NCI-H345 treated with DMSO at 0.1 percent for 48 hours (cell line): ENCODE data around the gene TNPO3.

Experiments
- DNase-seq: peaks from one replicate; lab custom pipeline; 2025; ENCODE audit not compliant: unreplicated experiment; lab: John Stamatoyannopoulos, UW

Gene TNPO3

GRCh38 chr7:128940494-128941322 is 114.2 kb downstream of the TNPO3 start:
- DNase-seq: no peak

DNA sequence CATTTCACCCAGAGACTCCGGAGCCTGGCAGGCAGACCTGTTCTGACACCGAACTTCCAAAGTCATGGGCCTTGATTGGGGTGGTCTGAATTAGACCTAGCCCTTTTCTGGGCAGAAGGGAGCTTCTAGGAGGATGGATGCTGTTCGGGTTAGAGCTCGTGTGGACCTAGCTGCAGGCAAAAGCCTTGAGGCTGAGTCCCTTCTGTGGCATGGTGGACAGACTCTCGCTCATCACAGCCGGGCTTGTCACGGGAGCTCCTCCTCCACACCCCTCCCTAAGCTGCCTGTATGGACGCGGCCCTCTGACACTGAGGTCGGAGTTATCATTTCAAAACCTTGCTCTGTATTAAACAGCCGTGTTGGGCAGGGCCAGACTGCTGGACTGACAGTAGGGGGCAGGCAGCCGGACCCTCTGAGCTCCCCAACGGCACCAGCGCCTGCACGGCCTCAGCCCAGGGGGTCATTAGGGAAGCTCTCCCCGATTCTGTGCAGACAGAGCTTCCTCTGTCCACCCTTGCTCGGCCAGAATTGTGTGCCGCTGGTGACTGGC is 115.0 kb downstream of the TNPO3 start:
- DNase-seq: no peak

DNA sequence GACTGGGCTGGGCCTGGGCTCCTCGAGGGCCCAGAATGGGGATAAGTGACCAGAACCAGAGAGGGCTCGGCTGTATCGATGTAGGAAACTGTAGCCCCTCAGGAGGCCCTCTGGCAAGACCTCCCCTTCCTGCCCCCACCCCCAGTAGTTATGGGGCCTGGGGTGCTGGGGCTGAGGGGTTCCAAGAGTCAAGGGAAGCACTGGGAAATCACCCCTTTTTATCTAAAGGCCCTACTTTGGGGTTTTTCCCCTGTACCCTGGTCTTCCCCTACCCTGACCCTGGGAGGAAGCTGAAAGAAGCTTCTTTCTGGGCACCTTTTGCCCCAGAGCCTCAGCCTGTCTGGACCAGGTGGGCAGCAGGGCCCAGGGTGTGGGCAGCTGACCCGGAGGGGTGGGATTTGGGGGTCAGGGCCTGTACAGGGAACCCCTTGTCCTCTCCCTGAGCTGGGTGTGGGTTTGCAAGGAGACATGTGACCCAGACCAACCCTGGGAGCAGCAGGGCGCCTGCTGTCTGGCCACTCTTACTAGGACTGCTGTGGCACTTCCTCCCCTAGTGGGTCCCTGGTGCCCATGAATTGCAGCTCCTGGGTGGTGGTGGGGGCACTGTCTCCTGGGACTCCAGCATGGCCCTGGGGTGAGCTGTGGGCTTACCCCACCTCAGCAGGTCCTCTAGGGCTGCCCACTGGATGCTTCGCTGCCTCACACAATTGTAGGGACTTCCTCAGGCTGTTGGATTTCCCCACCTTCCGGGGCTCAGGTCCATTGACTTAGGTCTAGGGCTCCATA is 115.6 kb downstream of the TNPO3 start:
- no peak for DNase-seq

DNA sequence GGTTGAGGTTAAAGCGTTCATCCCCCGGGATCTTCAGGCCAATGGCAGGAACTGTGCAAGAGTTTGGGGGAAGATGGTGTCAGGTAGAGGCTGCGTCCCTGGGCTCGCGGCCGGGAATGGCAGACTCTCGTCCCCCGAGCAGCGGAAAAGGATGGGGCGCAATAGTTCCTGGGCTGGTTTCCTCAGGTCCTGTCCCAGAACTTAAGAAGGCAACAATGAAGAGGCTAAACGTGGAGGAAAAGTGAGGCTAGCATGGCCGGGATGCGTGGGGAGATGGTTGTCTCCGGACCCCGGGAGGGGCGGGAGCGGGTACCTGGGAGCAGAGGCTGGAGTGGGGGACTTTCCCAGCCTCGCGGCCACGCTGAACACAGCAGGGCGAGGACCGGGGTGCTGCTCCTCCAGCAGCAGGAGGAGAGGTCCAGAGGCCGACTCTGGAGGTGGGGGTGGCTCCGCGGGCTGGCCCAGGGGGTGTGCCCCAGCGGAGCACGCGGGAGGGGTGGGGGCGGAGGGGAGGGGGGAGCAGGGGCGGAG is 116.3 kb downstream of the TNPO3 start:
- no peak for DNase-seq

- no peak for DNase-seq
Observed at GRCh38 chr7:128937647-128938543, 117.0 kb downstream of the TNPO3 start, which contains the start of gene IRF5. Gene IRF5 (plus strand): TSS chr7:128937927. CDS start chr7:128942082, 4,155 bp downstream.

- no peak for DNase-seq
Observed at GRCh38 chr7:128937271-128937646, 117.7 kb downstream of the TNPO3 start.

DNA sequence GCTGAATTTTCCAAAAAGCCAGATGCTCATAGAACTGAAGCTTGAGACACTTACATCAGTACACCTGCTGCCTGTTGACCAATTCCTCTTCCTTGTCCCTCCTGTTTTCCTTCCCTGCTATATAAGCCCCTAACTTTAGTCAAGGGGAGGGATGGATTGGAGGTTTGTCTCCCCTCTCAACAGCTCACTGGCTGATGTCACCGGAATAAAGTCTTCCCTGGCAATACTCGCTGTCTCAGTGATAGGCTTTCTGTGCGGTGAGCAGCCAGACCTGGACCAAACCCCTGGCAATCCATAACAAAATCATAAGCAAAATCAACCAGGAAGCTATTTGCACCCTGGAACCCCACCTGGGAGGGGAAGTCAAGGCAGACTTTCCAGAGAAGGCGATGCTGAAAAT is 118.1 kb downstream of the TNPO3 start:
- no peak for DNase-seq

- DNase-seq: no peak
Observed at GRCh38 chr7:128935342-128935730, 119.6 kb downstream of the TNPO3 start.

DNA sequence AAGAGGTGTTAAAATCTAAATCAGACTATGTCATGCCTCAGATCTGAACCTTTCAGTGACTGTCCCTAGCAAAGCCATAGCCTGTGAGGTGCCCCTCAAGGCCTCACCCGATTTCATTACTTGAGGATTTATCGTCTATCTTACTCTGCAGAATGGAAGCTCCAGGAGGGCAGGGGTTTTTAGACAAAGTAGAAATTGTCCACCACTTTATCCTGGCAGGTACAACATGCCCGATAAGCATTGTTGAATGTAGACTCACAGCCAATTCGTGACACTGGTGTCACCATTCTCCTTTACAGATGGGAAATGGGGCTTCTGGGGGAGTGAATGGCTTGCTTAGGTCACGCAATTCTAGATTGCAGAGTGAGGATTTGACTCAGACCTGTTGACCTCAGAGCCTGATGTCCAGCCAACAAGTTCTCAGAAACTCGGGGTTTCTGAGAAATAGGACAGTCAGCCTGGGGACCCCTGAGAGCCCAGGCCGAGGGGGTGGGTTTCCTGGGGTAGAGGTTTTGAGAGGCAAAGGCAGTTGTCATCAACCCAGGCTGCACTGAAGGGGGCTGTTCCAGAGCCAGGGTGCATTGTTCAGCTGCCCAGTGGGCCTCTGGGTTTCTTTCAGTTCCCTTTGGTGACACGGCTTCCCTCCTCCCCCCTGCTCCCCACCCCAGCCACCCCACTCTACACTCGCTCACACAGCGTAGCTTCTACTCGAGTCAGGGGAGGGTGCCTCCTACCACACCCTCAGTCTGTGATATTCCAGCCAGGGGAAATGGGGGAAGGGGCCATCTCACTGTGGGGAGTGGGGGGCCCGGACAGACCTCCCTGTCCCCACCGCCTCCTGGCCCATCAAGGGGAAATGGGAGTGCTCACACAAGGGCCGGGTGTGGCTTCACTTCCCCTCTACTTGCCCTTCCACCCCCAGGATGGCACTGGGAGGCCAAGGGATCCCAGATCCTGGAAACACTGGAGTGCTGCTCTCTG is 120.3 kb downstream of the TNPO3 start:
- DNase-seq: no peak

DNA sequence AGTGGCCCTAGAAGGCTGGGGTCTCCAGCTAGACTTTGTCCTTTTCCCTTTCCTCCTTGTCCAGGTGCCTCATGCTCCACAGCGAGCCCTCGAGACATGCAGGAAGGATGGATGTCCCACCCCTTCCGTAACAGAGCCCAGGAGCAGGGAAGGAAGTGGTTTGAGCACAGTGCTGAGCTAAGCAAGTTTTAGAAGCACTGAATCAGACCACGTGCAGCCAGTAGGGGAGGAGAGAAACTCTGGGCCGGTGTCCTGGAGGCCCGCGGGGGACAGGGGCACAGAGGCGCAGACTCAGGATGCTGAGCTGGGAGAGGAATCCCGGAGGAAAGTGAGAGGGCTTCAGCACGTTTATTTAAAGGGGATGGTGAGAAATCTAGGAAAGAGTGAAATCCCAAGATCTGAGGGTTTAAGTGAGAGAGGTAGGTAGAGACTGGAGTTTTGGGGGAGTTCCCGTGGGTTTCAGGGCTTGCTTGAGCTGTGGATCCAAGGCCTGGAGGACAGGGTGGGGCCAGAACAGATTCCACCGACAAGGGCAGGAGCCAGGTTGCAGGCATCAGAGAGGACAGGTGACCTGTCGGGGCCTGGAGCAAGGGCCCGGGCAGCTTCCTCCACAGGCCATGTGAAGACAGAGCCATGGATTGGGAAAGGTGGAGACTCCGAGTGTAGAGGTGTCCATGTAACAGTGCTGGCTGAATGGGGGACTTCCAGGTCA is 121.6 kb downstream of the TNPO3 start:
- DNase-seq: no peak

- no peak for DNase-seq
Observed at GRCh38 chr7:128932862-128933179, 122.1 kb downstream of the TNPO3 start.

- DNase-seq: no peak
Observed at GRCh38 chr7:128931965-128932861, 122.7 kb downstream of the TNPO3 start.

- no peak for DNase-seq
Observed at GRCh38 chr7:128931190-128931798, 123.6 kb downstream of the TNPO3 start.

- no peak for DNase-seq
Observed at GRCh38 chr7:128928882-128929788, 125.8 kb downstream of the TNPO3 start.

GRCh38 chr7:128928159-128928813 is 126.6 kb downstream of the TNPO3 start:
- no peak for DNase-seq
